Stimulated activated CD8-positive, alpha-beta memory T cell treated with anti-CD3 and anti-CD28 coated beads, Interleukin-7, amount 100 ng/mL, for 48 hours (primary cell): ENCODE data around the gene SP110.
A peak's percentile ranks its signal among the peaks of the same experiment; 100 is the strongest.
"Not testable (repeated sequence)": the region's sequence is repeated elsewhere in the genome, so short reads cannot be mapped to it uniquely, and the experiment has no call there.

Source experiments
- DNase-seq, 2 donors: peaks; one replicate each; pipeline ENCODE4 v3.0.0-alpha.2; 2020; ENCODE audit warnings: low read depth in 1 of 2; ENCODE audit errors: extremely low read depth in 1 of 2

Gene SP110

DNA sequence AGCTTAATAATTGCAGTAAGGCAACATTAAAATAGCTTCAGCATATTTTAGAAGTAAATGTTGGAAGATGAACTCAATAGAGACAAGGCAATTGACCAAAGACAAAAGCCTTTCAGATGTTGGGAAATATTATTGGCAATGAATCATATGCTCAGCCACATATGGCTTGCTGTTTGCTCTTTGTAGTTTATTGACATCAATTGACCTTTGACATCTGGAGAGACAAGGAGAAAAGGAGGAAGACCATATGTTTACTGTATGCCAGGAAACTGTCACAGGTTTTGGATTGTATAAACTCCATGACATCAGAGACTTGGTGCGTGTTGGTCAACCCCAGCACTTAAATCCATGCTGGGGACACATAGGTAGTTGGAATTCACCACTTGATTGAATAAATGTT lies 90.4 kb downstream of the SP110 start:
- DNase-seq: no peak

DNA sequence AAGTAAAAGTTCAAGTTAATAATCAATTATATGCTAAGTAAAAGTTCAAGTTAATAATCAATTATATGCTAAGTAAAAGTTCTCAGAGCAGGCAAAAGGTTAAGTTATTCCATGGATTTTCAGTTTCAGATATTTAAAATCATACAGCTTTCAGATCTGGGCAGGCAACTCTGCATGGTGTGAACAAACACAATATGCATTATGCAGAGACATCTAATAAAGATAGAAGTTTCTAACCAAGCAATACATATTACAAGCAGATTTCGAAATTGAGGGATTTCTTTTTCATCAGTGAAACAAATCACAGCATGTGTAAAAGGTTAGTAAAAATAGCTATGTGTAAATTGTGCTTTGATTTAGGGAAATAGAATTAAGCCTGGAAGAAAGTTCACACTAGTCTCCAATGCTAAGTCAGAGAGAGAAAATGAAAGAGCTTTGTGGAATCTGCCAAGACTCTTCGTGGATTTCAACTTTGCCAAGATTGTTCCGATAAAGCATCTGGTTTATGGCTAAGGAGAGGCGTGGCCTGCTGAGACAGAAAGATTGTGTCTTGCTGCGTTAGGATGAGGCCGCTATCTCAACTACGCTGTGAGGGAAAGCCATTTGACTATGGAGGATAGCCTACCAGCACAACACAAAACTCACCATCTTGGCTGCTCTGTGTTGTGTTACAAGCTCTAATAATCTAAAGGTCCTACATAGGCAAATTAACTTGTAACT lies 91.0 kb downstream of the SP110 start:
- no peak for DNase-seq

GRCh38 chr2:230127195-230127594 lies 92.6 kb downstream of the SP110 start:
- no peak for DNase-seq

GRCh38 chr2:230124757-230125431 lies 94.9 kb downstream of the SP110 start:
- peak in 1 of 2 donors; percentile 11 for DNase-seq

DNA sequence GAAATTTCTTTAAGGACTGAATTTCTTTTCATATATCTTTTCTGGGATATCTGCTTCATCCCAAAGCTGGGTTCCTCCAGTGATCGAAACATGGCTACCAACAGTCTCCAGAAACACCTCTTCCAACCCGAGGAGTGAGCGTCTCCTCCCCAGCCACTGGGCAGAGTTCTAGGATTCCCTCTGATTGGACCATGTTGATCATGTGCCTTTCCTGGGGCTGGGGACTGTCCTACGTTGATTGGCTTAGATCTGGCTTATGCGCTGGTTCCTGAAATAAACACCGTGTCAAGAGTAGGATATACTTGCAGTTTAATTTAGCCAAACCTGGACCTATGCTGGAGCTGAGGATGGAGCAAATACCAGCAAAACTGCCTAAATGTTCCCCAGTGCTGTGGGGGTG lies 95.5 kb downstream of the SP110 start:
- no peak for DNase-seq

DNA sequence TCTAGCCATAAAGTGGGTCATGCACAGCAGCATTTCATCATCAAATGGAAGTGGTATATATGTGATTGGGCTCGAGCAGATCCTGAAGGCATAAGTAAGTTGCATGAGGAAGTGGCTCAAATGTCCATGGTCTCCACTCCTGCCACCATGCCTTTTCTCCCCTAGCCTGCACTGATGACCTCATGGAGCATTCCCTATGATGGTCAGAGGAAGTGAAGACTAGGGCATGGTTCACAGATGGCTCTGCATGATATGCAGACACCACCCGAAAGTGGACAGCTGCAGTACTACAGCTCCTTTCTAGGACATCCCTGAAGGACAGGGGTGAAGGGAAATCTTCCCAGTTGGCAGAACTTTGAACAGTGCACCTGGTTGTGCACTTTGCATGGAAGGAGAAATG lies 99.4 kb downstream of the SP110 start:
- DNase-seq: not testable (repeated sequence)

DNA sequence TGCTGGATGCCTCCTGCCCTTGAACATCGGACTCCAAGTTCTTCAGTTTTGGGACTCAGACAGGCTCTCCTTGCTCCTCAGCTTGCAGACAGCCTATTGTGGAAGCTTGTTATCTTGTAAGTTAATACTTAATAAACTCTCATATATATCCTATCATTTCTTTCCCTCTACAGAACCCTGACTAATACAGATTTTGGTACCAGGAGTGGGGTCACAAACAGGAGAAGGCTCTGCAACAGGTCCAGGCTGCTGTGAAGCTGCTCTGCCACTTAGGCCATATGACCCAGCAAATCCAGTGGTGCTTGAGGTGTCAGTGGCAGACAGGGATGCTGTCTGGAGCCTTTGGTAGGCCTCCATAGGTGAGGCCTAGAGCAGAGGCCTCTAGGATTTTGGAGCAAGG lies 100.0 kb downstream of the SP110 start:
- DNase-seq: not testable (repeated sequence)
